Measurements from ENCODE around the gene TTR. TPM values are rescaled to one million over a fixed set of nuclear protein-coding genes. Genes with fewer than 3 reads are reported as not detected.

TTR gene
- total RNA-seq, 1 donor from 2014 or later, result not detected

DNA sequence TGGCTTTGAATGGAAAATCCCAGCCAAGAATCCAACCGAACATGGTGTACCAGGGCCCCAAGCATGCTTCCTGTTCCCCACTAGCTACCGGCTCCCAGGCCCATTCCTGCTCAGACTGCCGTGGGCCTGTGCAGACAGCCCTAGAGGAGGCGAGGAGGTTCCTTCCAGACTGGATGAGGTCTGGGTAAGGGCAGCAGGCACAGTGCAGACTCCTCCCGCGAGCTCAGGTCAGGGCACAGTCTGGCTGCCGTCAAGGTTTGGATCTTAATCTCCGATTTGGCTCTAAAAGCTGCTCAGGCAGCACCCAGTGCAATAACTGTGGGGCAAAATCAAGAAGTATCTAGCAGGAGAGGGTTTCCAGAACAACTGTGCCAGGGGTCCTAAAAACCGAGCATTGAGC lies 19.3 kb upstream of the TTR start:
- Mint-ChIP-seq H3K4me1 (ENCODE audit: unreplicated experiment) (peaks cover 3% of the 10 kb centered on the region), H3K9me3 (ENCODE audit: unreplicated experiment) (no peaks in the 10 kb centered on the region), H3K27ac (ENCODE audit: unreplicated experiment) (no peak overlapping the region), H3K36me3 (ENCODE audit: low read depth, unreplicated experiment) (no peaks in the 10 kb centered on the region), H3K27me3 (ENCODE audit: unreplicated experiment) (peaks cover 5% of the 10 kb centered on the region), H3K4me3 (ENCODE audit: unreplicated experiment) (no peak overlapping the region)
- DNase-seq (ENCODE audit: low spot score), result no peak
- TF ChIP-seq, protein P1, sequence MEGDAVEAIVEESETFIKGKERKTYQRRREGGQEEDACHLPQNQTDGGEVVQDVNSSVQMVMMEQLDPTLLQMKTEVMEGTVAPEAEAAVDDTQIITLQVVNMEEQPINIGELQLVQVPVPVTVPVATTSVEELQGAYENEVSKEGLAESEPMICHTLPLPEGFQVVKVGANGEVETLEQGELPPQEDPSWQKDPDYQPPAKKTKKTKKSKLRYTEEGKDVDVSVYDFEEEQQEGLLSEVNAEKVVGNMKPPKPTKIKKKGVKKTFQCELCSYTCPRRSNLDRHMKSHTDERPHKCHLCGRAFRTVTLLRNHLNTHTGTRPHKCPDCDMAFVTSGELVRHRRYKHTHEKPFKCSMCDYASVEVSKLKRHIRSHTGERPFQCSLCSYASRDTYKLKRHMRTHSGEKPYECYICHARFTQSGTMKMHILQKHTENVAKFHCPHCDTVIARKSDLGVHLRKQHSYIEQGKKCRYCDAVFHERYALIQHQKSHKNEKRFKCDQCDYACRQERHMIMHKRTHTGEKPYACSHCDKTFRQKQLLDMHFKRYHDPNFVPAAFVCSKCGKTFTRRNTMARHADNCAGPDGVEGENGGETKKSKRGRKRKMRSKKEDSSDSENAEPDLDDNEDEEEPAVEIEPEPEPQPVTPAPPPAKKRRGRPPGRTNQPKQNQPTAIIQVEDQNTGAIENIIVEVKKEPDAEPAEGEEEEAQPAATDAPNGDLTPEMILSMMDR (IDR thresholded peaks at IDR 0.05; ENCODE audit: unreplicated experiment), result no peak

DNA sequence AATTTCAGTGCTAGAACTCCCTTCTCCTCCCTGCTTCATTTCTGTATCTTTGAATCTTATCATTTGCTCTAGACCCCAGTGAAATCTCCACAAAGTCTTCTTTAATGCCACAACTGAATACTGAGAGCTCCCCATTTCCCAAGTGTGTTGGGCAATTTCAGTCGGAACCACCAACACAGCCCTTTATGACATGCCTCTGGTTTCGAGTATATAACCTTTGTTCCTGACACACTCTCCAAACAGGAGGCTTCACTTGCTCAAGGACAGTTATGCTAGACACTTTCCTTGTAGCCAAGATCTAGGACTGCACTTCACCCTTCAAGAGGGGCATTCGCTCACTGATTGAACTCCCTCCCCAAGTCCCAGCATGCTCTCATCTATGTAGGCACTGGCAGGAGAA lies 18.6 kb upstream of the TTR start:
- H3K9me3 Mint-ChIP-seq (ENCODE audit: unreplicated experiment), result no peaks in the 10 kb centered on the region
- no peaks in the 10 kb centered on the region for H3K36me3 Mint-ChIP-seq (ENCODE audit: low read depth, unreplicated experiment)
- peaks cover 3% of the 10 kb centered on the region for H3K4me1 Mint-ChIP-seq (ENCODE audit: unreplicated experiment)
- H3K27ac Mint-ChIP-seq (ENCODE audit: unreplicated experiment), result no peak overlapping the region
- DNase-seq (ENCODE audit: low spot score), result no peak
- no peak overlapping the region for H3K4me3 Mint-ChIP-seq (ENCODE audit: unreplicated experiment)
- TF ChIP-seq, protein P1 (IDR thresholded peaks at IDR 0.05; ENCODE audit: unreplicated experiment), result no peak
- peaks cover 6% of the 10 kb centered on the region for H3K27me3 Mint-ChIP-seq (ENCODE audit: unreplicated experiment)

DNA sequence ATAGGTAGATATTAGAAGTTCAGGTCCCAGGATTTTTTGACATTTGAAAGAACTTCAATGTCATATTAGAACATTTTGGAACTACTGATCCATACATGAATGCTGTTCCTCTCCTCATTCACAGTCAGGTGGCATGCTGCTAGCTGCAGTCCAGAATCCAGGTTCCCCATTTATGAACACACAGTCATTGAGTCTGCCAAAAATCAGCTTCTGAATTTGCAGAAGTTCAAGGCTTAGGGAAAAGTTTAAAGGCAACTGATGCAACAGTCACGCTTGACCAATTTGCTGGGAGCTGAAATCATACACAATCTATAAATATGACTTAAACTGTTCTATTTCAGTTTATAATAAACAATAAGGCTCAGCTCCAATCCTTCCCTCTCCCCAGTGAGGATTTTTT lies 17.3 kb upstream of the TTR start:
- Mint-ChIP-seq H3K4me1 (ENCODE audit: unreplicated experiment) (peaks cover 3% of the 10 kb centered on the region), H3K36me3 (ENCODE audit: low read depth, unreplicated experiment) (no peaks in the 10 kb centered on the region), H3K27me3 (ENCODE audit: unreplicated experiment) (peaks cover 6% of the 10 kb centered on the region), H3K9me3 (ENCODE audit: unreplicated experiment) (no peaks in the 10 kb centered on the region), H3K27ac (ENCODE audit: unreplicated experiment) (no peak overlapping the region), H3K4me3 (ENCODE audit: unreplicated experiment) (no peak overlapping the region)
- TF ChIP-seq, protein P1 (IDR thresholded peaks at IDR 0.05; ENCODE audit: unreplicated experiment), result no peak
- DNase-seq (ENCODE audit: low spot score), result no peak

DNA sequence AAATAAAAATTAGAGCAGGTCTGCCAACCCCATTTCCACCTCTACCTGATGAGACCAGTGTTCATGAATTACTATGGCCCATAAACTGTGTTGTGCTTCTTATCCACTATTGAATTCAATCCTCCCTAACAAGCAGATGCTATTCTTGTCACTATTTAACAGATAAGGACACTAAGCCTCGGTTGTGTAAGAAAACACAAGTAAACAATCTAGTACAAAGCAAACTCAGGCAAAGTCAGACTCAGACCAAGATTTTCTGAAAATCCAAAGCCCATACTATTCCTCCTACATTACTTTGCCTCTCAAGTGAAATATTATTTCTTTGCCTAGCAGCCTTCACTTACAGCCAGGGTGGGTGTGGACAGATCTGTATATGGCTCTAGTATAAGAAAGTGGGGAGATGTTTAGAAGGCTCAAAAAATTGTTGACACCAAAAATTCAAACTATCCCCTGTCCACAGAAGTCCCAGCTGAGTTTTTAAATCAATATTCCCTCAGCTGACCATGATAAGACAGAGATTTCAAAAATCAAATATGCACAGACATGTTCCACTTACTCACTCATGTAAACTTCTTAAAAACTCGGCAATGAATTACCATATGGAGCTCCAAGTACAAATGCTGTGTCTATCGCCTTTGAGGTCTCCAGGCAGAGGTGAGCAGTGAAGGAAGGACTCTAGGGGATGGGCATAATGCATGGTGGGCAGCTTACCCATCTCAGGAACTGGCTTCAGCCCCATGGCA lies 16.0 kb upstream of the TTR start:
- Mint-ChIP-seq H3K36me3 (ENCODE audit: low read depth, unreplicated experiment) (no peaks in the 10 kb centered on the region), H3K4me1 (ENCODE audit: unreplicated experiment) (peaks cover 3% of the 10 kb centered on the region), H3K4me3 (ENCODE audit: unreplicated experiment) (no peak overlapping the region), H3K27me3 (ENCODE audit: unreplicated experiment) (peaks cover 6% of the 10 kb centered on the region), H3K27ac (ENCODE audit: unreplicated experiment) (no peak overlapping the region), H3K9me3 (ENCODE audit: unreplicated experiment) (no peaks in the 10 kb centered on the region)
- TF ChIP-seq, protein P1 (IDR thresholded peaks at IDR 0.05; ENCODE audit: unreplicated experiment), result no peak
- DNase-seq (ENCODE audit: low spot score), result no peak

DNA sequence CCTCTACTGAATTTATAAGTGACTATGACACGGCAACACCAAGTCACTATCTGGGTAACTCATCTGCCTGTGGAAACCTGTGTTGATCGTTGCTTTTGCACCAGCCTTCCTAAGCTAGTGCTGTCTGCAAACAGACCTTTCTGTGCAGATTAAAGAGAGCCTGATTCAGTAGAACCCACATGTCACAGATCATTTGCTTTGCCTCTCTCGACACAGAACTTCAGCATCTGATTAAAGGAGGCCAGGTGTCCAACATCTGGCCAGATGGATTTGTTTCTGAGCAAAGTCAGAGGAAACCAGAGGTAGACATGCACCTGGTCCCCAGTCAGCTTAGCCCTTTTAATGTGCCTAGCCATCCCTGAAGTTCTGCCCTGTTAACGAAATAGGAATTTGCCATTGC lies 15.0 kb upstream of the TTR start:
- H3K27ac Mint-ChIP-seq (ENCODE audit: unreplicated experiment), result no peak overlapping the region
- DNase-seq (ENCODE audit: low spot score), result no peak
- no peak overlapping the region for H3K4me3 Mint-ChIP-seq (ENCODE audit: unreplicated experiment)
- TF ChIP-seq, protein P1 (IDR thresholded peaks at IDR 0.05; ENCODE audit: unreplicated experiment), result no peak
- no peaks in the 10 kb centered on the region for H3K9me3 Mint-ChIP-seq (ENCODE audit: unreplicated experiment)
- H3K27me3 Mint-ChIP-seq (ENCODE audit: unreplicated experiment), result peaks cover 4% of the 10 kb centered on the region
- H3K36me3 Mint-ChIP-seq (ENCODE audit: low read depth, unreplicated experiment), result no peaks in the 10 kb centered on the region
- peaks cover 3% of the 10 kb centered on the region for H3K4me1 Mint-ChIP-seq (ENCODE audit: unreplicated experiment)
